SK-N-SH (cell line): ENCODE data around the gene P2RX4.

Source experiments
- JUND ChIP-seq: IDR thresholded peaks from 2 replicates; pipeline ENCODE4 v1.4.0; 2012
- SMC3 ChIP-seq: IDR thresholded peaks from 2 replicates; pipeline ENCODE4 v1.6.1; 2012; ENCODE audit warnings: low read depth, low read length, improper control_type of control experiment
- TF ChIP-seq, protein P1 (sequence below): fragments of 200-600 bp; sonication (generic); IDR thresholded peaks from 2 replicates; pipeline ENCODE4 v1.6.1; 2017; ENCODE audit warnings: antibody characterized with exemption, mild to moderate bottlenecking, moderate library complexity

DNA sequence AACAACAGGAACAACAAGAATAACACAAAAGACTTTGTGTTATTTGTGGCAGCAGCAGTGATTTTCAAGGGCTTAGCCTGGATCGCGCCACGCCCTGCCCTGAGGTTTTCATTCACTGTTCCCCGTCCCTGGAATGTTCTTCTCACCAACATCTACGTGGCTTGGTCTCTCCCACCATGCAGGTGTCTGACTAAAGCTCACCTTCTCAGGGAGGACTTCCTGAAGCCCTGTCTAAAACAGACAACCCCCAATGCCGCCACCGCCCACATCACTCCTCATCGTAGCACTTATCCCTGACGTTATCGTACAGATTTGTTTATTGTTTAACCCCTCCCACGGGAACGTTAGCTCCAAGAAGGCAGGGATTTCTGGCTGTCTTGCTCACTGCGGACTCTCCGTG lies 40.4 kb downstream of the P2RX4 start:
- TF ChIP-seq JUND (no peak), SMC3 (no peak)
- TF ChIP-seq, protein P1, sequence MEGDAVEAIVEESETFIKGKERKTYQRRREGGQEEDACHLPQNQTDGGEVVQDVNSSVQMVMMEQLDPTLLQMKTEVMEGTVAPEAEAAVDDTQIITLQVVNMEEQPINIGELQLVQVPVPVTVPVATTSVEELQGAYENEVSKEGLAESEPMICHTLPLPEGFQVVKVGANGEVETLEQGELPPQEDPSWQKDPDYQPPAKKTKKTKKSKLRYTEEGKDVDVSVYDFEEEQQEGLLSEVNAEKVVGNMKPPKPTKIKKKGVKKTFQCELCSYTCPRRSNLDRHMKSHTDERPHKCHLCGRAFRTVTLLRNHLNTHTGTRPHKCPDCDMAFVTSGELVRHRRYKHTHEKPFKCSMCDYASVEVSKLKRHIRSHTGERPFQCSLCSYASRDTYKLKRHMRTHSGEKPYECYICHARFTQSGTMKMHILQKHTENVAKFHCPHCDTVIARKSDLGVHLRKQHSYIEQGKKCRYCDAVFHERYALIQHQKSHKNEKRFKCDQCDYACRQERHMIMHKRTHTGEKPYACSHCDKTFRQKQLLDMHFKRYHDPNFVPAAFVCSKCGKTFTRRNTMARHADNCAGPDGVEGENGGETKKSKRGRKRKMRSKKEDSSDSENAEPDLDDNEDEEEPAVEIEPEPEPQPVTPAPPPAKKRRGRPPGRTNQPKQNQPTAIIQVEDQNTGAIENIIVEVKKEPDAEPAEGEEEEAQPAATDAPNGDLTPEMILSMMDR: no peak
